ENCODE measurements around the gene KLK10.

KLK10 gene

GRCh38 chr19:51025809-51026553 is 6.5 kb upstream of the KLK10 start:
- no peak for DNase-seq

DNA sequence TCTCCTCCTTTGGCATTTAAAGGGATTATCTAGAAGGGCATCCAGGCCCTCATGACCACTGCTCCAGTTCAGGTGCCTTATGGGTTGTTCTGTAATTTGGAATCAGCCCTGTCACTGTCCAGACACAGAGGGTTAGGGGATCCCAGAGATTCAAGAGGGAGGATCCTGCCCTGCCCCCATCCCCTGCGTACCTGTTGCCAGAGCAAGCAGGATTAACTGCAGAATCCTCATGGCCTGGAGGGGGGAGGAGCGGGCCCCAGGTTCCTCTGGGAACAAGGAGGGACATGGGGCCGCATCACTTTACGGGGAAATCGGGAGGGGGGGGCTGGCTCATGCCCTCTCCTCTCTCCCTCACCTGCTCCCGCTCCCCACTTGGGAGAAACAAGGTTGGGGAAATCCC is 5.9 kb upstream of the KLK10 start:
- no peak for DNase-seq

- no peak for DNase-seq
These were observed 5.4 kb upstream of the KLK10 start for GRCh38 chr19:51024924-51025323.

GRCh38 chr19:51023946-51024345 is 4.4 kb upstream of the KLK10 start:
- no peak for DNase-seq

GRCh38 chr19:51022526-51022925 is 3.0 kb upstream of the KLK10 start:
- no peak for DNase-seq

DNA sequence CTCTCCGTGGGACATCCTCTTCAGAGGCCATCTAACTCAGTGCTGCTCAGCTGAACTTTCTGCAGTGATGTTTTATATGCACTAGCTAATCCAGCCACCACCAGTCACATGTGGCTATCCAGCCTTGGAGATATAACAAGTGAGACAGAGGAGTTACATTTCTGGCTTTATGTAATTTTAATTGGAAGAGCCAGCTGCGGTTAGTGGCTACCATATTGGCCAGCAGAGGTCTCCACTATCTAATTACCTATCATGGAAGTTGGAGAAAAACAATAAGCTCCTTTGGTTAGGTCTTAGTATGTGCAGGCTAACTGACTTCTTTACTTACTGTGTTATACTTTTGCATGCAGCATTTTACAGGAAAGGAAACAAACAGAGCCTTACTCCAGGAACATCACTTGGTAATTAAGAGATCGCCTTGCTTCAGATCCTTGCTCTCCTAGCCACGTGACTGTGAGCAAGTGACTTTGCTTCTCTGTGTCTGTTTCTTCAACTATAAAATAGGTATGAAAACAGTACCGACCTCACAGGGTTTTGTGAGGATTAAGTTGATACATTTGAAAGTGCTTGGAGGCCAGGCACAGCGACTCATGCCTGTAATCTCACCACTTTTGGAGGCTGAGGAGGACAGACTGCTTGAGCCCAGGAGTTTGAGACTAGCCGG is 1.6 kb upstream of the KLK10 start:
- DNase-seq, result peak; percentile 48

- DNase-seq, result peak; percentile 53
These were observed 565 bp downstream of the KLK10 start for GRCh38 chr19:51018745-51019543.

GRCh38 chr19:51016798-51017683 is 2.5 kb downstream of the KLK10 start:
- peak; percentile 81 for DNase-seq

DNA sequence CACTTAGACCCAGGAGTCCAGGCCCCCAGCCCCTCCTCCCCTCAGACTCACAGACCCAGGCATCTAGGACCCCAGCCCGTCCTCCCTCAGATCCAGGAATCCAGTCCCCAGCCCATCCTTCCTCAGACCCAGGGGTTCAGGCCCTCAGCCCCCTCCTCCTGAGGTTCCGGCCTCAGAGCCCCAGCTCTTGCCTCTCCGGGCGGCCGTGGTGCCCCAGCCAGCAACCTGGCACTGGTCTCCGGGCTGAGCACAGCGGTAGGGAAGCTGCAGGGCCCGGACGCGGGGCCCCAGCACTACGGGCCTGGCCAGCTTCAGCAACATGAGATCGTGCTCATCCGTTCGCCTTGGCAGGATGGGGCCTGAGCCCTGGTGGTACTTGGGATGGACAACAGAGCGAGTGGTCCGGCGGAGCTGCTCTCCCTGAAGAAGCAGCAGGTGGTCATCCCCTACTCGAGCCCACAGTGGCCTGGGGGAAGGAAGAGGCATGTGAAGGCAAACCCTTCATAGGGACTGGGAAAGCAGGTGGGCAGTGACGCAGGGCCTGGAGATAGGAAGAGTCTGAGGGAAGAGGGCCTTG is 3.7 kb downstream of the KLK10 start:
- DNase-seq, result no peak

GRCh38 chr19:51014242-51014641 is 5.3 kb downstream of the KLK10 start:
- no peak for DNase-seq

DNA sequence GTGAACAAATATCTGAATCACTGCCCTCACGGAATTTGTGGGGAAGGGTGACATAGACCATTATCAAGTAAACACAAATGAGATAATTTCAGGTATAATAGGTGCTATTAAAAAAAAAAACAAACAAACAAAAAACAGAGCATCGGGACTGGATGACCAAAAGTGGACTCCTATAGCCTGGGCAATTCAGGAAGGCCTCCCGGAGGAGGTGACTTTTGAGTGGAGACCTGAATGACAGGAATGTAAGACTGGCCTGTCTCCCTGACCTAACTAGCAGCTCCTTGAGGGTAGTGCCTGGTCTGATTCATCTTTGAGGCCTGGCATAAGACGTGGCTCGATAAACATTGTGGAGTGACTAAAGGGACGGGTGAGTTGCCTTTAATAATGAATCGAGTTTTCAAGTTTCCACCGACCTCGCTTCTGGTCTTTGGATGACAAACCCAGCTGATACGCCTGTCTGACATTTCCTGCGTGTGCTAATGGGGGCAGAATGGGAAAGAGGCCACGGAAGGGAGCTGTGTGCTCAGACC is 6.8 kb downstream of the KLK10 start:
- DNase-seq, result no peak

GRCh38 chr19:51010066-51010795 is 9.3 kb downstream of the KLK10 start:
- no peak for DNase-seq

DNA sequence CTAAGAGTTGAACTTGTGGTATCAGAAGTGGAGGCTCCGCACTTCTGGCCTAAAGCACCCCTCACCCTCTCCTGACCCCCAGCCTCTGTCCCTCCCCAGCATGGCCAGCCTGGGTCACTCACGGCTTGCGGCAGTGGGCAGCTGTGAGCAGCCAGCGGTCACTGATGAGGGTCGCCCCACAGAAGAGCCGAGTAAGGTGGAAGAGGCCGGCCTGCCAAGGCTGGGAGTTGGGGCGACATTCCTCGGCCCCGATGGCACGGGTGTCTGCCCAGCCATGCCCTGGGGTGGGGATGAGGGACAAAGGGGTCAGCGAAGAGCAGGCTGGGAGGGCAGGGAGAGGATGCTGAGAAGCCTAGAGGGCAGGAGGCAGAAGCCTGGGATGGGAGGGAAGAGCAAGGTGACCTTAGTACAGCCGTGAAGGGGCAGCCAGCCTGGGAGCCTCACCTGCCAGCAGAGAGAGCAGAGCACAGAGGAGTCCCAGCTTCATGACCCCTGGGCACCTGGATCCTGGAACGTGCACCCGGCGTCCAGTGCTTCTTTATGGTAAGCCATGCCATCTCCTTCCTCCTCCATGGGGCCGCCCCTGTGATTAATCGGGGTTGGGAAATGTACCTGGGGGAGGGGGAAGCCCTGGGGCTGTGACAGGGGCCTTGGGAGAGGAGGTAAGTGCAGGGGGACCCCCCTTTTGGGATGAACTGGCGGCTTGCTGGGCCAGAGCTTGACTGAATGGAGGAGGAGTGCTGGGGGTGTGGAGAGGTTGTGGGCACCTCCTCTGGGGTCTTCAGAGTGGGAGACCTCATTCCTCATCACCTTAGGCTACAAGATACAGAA is 10.2 kb downstream of the KLK10 start:
- DNase-seq, result no peak

GRCh38 chr19:51007488-51007887 is 12.0 kb downstream of the KLK10 start:
- no peak for DNase-seq

DNA sequence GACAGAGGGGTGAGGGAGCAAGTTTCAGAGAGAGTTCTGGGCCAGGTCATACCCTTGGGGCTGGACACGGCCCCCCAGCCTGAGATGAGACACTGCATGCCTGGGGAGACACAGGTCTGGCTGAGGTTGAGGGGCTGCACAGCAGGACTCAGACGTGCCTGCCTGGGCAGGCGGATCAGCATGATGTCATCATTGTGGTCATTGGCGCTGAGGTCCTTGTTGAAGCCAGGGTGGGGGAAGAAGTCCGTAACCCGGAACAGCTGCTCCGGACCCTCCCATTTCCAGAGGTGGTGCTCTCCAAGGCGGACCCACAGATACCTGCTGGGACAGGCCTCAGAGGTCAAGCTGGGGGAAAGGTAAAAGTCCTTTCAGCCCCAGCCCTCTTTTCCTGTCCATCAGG is 13.1 kb downstream of the KLK10 start:
- DNase-seq, result no peak

DNA sequence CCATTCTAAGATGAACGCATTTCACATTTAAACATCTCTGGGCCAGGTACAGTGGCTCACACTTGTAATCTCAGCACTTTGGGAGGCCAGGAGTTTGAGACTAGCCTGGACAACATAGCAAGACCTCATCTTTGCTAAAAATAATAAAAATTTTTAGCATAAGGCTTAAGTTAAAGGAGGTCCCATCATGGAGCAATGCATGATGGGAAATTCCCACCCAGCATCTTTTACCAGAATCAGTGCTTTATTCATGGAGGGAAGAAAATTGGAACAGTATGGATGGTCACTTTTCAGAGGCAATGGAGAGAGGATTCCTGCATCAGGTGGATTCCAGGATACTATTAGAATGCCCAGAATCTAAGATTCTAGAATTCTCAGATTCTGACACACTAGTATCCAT is 14.3 kb downstream of the KLK10 start:
- no peak for DNase-seq

GRCh38 chr19:51003316-51003715 is 16.2 kb downstream of the KLK10 start:
- no peak for DNase-seq

DNA sequence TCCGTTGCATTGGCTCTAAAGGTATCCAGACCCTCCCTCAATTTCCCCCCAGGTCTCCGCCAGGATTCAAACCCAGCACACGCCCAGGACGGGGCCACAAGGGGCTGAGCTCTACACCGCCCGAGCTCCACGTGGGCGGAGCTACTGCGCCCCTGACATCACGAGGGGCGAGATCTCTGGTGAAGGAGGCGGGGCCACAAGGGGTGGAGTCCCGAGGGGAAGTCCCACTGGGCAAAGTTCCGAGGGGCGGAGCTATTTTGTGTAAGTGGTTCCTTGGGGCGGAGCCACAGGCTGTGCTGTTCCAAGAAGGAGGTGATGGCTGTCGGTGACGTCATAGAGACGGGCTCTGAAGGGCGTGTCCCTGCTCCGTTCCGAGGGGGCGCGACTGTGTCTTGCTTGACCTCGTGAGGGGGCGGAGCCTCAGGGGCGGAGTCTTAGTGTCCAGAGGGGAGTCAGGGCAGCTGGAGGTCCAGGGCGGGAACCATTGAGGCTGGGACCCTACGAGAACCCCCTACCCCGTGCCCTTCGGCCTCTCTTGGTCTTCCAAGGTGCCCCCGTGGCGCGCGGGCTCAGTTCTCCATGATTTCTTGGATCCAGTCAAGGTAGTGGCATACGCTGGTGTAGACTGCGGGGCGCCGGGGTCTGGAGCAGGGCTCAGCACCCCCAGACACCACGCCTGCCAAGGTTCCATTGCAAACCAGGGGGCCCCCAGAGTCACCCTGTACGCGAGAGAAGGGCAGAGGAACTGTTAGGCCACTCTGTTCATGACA is 16.8 kb downstream of the KLK10 start:
- no peak for DNase-seq

GRCh38 chr19:51002089-51002532 is 17.4 kb downstream of the KLK10 start:
- DNase-seq, result peak; percentile 50

Measured in right kidney (tissue), 1 donor.